EH (cell line): Measurements from ENCODE around the gene GLCE.
"Not testable (repeated sequence)": the region's sequence is repeated elsewhere in the genome, so short reads cannot be mapped to it uniquely, and the experiment has no call there.

ENCODE experiments used
- DNase-seq: peaks from one replicate; pipeline ENCODE4 v3.0.0-alpha.2; 2015; ENCODE audit warnings: low read depth

GLCE gene

GRCh38 chr15:69299451-69299886 is 139.0 kb downstream of the GLCE start:
- no peak for DNase-seq

GRCh38 chr15:69299943-69300588 is 139.6 kb downstream of the GLCE start:
- no peak for DNase-seq

- not testable (repeated sequence) for DNase-seq
Measured at GRCh38 chr15:69301101-69301500, 140.7 kb downstream of the GLCE start.

GRCh38 chr15:69302087-69302486 is 141.7 kb downstream of the GLCE start:
- DNase-seq = not testable (repeated sequence)

GRCh38 chr15:69302929-69303328 is 142.5 kb downstream of the GLCE start:
- no peak for DNase-seq

GRCh38 chr15:69303337-69304181 is 143.1 kb downstream of the GLCE start:
- DNase-seq = peak; percentile 39

- DNase-seq = peak; percentile 85
Measured at GRCh38 chr15:69304182-69304545, 143.7 kb downstream of the GLCE start.

- DNase-seq = peak; percentile 96
Measured at GRCh38 chr15:69305204-69305931, 144.9 kb downstream of the GLCE start.

GRCh38 chr15:69305933-69306568 is 145.6 kb downstream of the GLCE start:
- no peak for DNase-seq

- no peak for DNase-seq
Measured at GRCh38 chr15:69307939-69308338, 147.5 kb downstream of the GLCE start.

- no peak for DNase-seq
Measured at GRCh38 chr15:69308949-69309348, 148.5 kb downstream of the GLCE start.

- DNase-seq = peak; percentile 50
Measured at GRCh38 chr15:69311319-69311721, 150.9 kb downstream of the GLCE start.

GRCh38 chr15:69313432-69314000 is 153.1 kb downstream of the GLCE start:
- DNase-seq = no peak

- no peak for DNase-seq
Measured at GRCh38 chr15:69314131-69314530, 153.7 kb downstream of the GLCE start.

GRCh38 chr15:69314736-69315135 is 154.3 kb downstream of the GLCE start:
- no peak for DNase-seq

- DNase-seq = no peak
Measured at GRCh38 chr15:69315402-69316110, 155.1 kb downstream of the GLCE start.

GRCh38 chr15:69316291-69316690 is 155.9 kb downstream of the GLCE start:
- no peak for DNase-seq

GRCh38 chr15:69317392-69317841 is 157.0 kb downstream of the GLCE start:
- DNase-seq = no peak

GRCh38 chr15:69318033-69318432 is 157.6 kb downstream of the GLCE start:
- no peak for DNase-seq

- no peak for DNase-seq
Measured at GRCh38 chr15:69319384-69320375, 159.2 kb downstream of the GLCE start.
